BLaER1 (cell line): ENCODE data around the gene CDK5RAP2.

ENCODE experiments used
- H3K27ac ChIP-seq: shearing (Covaris generic); formaldehyde crosslinking; 2 replicates; pipeline ENCODE4 v1.8.1; 2022
- H3K27me3 ChIP-seq: shearing (Covaris generic); formaldehyde crosslinking; 2 replicates; pipeline ENCODE4 v1.8.1; 2022
- H3K36me3 ChIP-seq: shearing (Covaris generic); formaldehyde crosslinking; 2 replicates; pipeline ENCODE4 v1.8.1; 2022
- H3K4me1 ChIP-seq: shearing (Covaris generic); formaldehyde crosslinking; 2 replicates; pipeline ENCODE4 v1.8.1; 2022
- H3K4me2 ChIP-seq: shearing (Covaris generic); formaldehyde crosslinking; 2 replicates; pipeline ENCODE4 v1.8.1; 2022
- H3K4me3 ChIP-seq: shearing (Covaris generic); formaldehyde crosslinking; 2 replicates; pipeline ENCODE4 v1.8.1; 2022
- H3K9ac ChIP-seq: shearing (Covaris generic); formaldehyde crosslinking; 2 replicates; pipeline ENCODE4 v1.8.1; 2022
- H3K9me3 ChIP-seq: shearing (Covaris generic); formaldehyde crosslinking; 2 replicates; pipeline ENCODE4 v1.8.1; 2022
- H4K20me1 ChIP-seq: shearing (Covaris generic); formaldehyde crosslinking; 2 replicates; pipeline ENCODE4 v1.8.1; 2022
- Cebpa-rat ChIP-seq: shearing (Covaris generic); IDR thresholded peaks from 2 replicates; pipeline ENCODE4 v1.8.1; 2022

Gene CDK5RAP2

GRCh38 chr9:120442308-120442995 is 137.5 kb downstream of the CDK5RAP2 start:
- Histone ChIP-seq H4K20me1 (no peaks in the 10 kb centered on the region), H3K4me1 (peaks cover 14% of the 10 kb centered on the region), H3K4me3 (no peak overlapping the region), H3K9me3 (no peaks in the 10 kb centered on the region), H3K9ac (no peak overlapping the region), H3K4me2 (no peak overlapping the region), H3K27me3 (no peaks in the 10 kb centered on the region), H3K36me3 (peaks cover 100% of the 10 kb centered on the region), H3K27ac (no peak overlapping the region)
- no peak for TF ChIP-seq Cebpa-rat

- H3K4me2 ChIP-seq = no peak overlapping the region
- no peak overlapping the region for H3K27ac ChIP-seq
- H4K20me1 ChIP-seq = no peaks in the 10 kb centered on the region
- no peak overlapping the region for H3K9ac ChIP-seq
- H3K4me1 ChIP-seq = peaks cover 7% of the 10 kb centered on the region
- H3K9me3 ChIP-seq = no peaks in the 10 kb centered on the region
- H3K4me3 ChIP-seq = no peak overlapping the region
- H3K27me3 ChIP-seq = no peaks in the 10 kb centered on the region
- no peak for TF ChIP-seq Cebpa-rat
- peaks cover 100% of the 10 kb centered on the region for H3K36me3 ChIP-seq
Observed at GRCh38 chr9:120441426-120442307, 138.3 kb downstream of the CDK5RAP2 start.

GRCh38 chr9:120440791-120441190 is 139.2 kb downstream of the CDK5RAP2 start:
- no peaks in the 10 kb centered on the region for H3K4me1 ChIP-seq
- peaks cover 99% of the 10 kb centered on the region for H3K36me3 ChIP-seq
- no peak overlapping the region for H3K27ac ChIP-seq
- H4K20me1 ChIP-seq = no peaks in the 10 kb centered on the region
- no peak overlapping the region for H3K9ac ChIP-seq
- TF ChIP-seq Cebpa-rat = no peak
- no peak overlapping the region for H3K4me3 ChIP-seq
- no peaks in the 10 kb centered on the region for H3K9me3 ChIP-seq
- no peaks in the 10 kb centered on the region for H3K27me3 ChIP-seq
- no peak overlapping the region for H3K4me2 ChIP-seq

GRCh38 chr9:120439926-120440325 is 140.0 kb downstream of the CDK5RAP2 start:
- Histone ChIP-seq H3K36me3 (peaks cover 97% of the 10 kb centered on the region), H3K27me3 (no peaks in the 10 kb centered on the region), H3K27ac (no peak overlapping the region), H4K20me1 (no peaks in the 10 kb centered on the region), H3K4me3 (no peak overlapping the region), H3K9ac (no peak overlapping the region), H3K9me3 (no peaks in the 10 kb centered on the region), H3K4me2 (no peak overlapping the region), H3K4me1 (no peaks in the 10 kb centered on the region)
- no peak for TF ChIP-seq Cebpa-rat

GRCh38 chr9:120438836-120439546 is 141.0 kb downstream of the CDK5RAP2 start:
- H3K9ac ChIP-seq = no peak overlapping the region
- no peaks in the 10 kb centered on the region for H4K20me1 ChIP-seq
- H3K4me2 ChIP-seq = no peak overlapping the region
- no peaks in the 10 kb centered on the region for H3K27me3 ChIP-seq
- H3K4me3 ChIP-seq = no peak overlapping the region
- TF ChIP-seq Cebpa-rat = no peak
- H3K36me3 ChIP-seq = peaks cover 96% of the 10 kb centered on the region
- H3K27ac ChIP-seq = no peak overlapping the region
- H3K4me1 ChIP-seq = no peaks in the 10 kb centered on the region
- no peaks in the 10 kb centered on the region for H3K9me3 ChIP-seq

- H3K27me3 ChIP-seq = no peaks in the 10 kb centered on the region
- H3K9ac ChIP-seq = no peak overlapping the region
- H3K9me3 ChIP-seq = no peaks in the 10 kb centered on the region
- H3K4me1 ChIP-seq = no peaks in the 10 kb centered on the region
- H3K4me3 ChIP-seq = no peak overlapping the region
- no peak overlapping the region for H3K4me2 ChIP-seq
- TF ChIP-seq Cebpa-rat = no peak
- peaks cover 95% of the 10 kb centered on the region for H3K36me3 ChIP-seq
- no peak overlapping the region for H3K27ac ChIP-seq
- H4K20me1 ChIP-seq = no peaks in the 10 kb centered on the region
Observed at GRCh38 chr9:120438111-120438510, 141.9 kb downstream of the CDK5RAP2 start.

GRCh38 chr9:120436983-120437475 is 142.9 kb downstream of the CDK5RAP2 start:
- H3K4me3 ChIP-seq = no peak overlapping the region
- H3K9ac ChIP-seq = no peak overlapping the region
- no peak for TF ChIP-seq Cebpa-rat
- H3K27me3 ChIP-seq = no peaks in the 10 kb centered on the region
- H3K27ac ChIP-seq = no peak overlapping the region
- no peaks in the 10 kb centered on the region for H4K20me1 ChIP-seq
- no peak overlapping the region for H3K4me2 ChIP-seq
- H3K9me3 ChIP-seq = no peaks in the 10 kb centered on the region
- no peaks in the 10 kb centered on the region for H3K4me1 ChIP-seq
- peaks cover 92% of the 10 kb centered on the region for H3K36me3 ChIP-seq

GRCh38 chr9:120436446-120436845 is 143.5 kb downstream of the CDK5RAP2 start:
- no peaks in the 10 kb centered on the region for H3K9me3 ChIP-seq
- H3K36me3 ChIP-seq = peaks cover 91% of the 10 kb centered on the region
- no peak overlapping the region for H3K4me3 ChIP-seq
- H3K27me3 ChIP-seq = no peaks in the 10 kb centered on the region
- TF ChIP-seq Cebpa-rat = no peak
- H4K20me1 ChIP-seq = no peaks in the 10 kb centered on the region
- H3K4me2 ChIP-seq = no peak overlapping the region
- H3K27ac ChIP-seq = no peak overlapping the region
- H3K4me1 ChIP-seq = no peaks in the 10 kb centered on the region
- H3K9ac ChIP-seq = no peak overlapping the region

GRCh38 chr9:120435091-120435490 is 144.9 kb downstream of the CDK5RAP2 start:
- no peaks in the 10 kb centered on the region for H3K9me3 ChIP-seq
- no peaks in the 10 kb centered on the region for H3K4me1 ChIP-seq
- H3K36me3 ChIP-seq = peaks cover 82% of the 10 kb centered on the region
- H3K9ac ChIP-seq = no peak overlapping the region
- no peak overlapping the region for H3K27ac ChIP-seq
- no peak overlapping the region for H3K4me2 ChIP-seq
- no peaks in the 10 kb centered on the region for H3K27me3 ChIP-seq
- no peak for TF ChIP-seq Cebpa-rat
- no peaks in the 10 kb centered on the region for H4K20me1 ChIP-seq
- H3K4me3 ChIP-seq = no peak overlapping the region
